GM19238 (cell line): ENCODE results near the gene CLPTM1L.
"Not testable (repeated sequence)": the region's sequence is repeated elsewhere in the genome, so short reads cannot be mapped to it uniquely, and the experiment has no call there.

Experiments used
- DNase-seq: peaks from one replicate; pipeline ENCODE4 v3.0.0; 2011; ENCODE audit warnings: low spot score; ENCODE audit not compliant: insufficient read length

The CLPTM1L gene

GRCh38 chr5:1342711-1343110 is 2.2 kb downstream of the CLPTM1L start:
- DNase-seq, result not testable (repeated sequence)

GRCh38 chr5:1342268-1342667 is 2.6 kb downstream of the CLPTM1L start:
- DNase-seq, result no peak

- no peak for DNase-seq
Measured at GRCh38 chr5:1341863-1342262, 3.0 kb downstream of the CLPTM1L start.

GRCh38 chr5:1339818-1340210 is 5.1 kb downstream of the CLPTM1L start:
- DNase-seq, result not testable (repeated sequence)

- not testable (repeated sequence) for DNase-seq
Measured at GRCh38 chr5:1339139-1339817, 5.6 kb downstream of the CLPTM1L start.

DNA sequence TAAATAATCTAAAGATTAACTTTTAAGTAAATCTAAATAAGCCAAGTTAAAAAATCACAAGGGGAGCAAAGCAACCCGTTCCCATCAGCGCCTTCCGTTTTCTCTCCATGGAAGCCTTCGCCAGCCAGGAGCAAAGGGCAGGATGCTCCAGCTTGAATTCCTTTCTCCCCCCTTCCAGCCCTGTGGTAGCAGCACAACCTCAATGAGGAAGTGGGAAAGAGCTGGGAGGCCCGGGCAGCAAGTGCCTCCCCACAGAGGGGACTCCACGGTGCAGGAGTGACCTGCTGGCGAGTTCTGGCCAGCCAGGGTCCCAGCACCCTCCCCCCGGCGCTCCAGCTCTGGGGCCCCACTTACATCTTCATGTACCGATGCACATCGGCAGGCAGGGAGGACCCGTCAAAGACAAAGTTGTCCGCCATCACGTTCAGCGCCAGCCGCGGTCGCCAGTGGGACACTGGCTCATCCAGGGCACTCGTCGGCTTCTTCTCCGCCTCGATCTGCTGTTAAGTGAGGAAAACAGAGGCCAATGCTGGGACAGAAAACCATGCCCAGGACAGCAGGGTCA is 6.3 kb downstream of the CLPTM1L start:
- DNase-seq, result no peak

- DNase-seq, result no peak
Measured at GRCh38 chr5:1338196-1338490, 6.8 kb downstream of the CLPTM1L start.

DNA sequence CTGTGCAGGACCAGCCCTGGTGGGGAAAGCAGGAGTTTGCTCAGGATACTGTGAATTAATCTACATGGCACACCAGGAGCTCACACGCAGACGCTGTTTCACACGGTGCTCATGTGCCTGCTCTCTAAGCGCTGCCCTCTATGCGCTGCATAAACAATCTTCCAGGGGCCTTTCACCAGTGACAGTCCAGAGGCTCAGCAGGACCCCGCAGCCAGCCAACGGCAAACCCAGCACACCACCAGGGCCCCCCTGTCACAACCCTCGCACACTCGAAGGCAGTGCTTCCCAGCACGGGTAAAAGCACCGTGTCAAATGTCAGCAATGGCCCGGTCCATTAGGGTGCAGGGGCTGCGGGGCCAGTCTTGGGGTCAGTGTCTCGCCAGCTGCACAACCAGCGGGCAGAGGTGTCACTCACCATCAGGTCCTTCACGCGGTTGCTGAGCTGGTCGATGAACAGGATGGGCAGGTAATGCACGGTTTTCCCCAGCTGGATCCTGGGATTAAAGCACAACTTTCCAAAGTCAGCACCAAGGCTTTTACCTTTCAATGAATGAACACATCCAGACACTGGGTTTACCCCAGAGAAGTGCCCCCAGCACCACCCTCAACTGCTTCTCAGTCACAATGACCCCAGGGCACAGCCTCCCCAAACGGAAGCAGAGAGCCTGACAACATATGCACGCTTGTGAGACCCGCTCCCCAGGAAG is 7.3 kb downstream of the CLPTM1L start:
- DNase-seq, result no peak

DNA sequence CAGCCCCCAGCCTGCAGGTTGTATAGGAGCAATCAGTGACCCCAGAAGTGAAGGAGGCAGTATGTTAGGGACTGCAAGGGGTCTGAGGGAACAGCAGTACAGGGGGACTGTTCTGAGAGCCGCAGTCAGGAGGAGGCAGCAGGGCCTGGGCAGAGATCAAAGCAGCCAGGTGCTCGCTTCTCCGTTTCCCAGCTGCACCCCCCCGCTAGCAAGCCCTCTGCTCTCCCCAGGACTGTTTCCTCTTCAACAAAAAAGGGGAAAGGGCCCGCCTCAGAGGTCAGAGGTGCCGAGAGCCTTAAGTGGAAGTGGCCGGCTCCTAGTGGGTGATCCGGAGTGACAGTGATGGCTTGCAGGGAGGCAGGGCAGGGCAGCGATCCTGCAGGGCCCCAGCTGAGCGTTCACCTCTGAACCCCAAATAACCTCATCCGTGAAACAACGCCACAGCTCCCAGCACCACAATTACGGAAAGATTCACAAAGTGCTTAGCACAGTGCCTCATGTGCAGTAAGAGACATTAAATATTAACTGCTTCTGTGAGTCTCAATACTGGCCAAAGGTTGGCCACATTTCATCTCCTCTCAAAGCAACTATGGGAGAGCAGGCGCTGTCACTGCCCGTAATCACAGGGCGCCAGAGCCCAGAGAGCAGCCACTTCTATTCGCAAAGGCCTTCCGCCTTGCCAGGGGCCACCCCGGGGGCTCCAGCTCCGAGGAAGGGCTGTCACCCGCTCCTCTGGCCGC is 8.0 kb downstream of the CLPTM1L start:
- DNase-seq, result no peak

DNA sequence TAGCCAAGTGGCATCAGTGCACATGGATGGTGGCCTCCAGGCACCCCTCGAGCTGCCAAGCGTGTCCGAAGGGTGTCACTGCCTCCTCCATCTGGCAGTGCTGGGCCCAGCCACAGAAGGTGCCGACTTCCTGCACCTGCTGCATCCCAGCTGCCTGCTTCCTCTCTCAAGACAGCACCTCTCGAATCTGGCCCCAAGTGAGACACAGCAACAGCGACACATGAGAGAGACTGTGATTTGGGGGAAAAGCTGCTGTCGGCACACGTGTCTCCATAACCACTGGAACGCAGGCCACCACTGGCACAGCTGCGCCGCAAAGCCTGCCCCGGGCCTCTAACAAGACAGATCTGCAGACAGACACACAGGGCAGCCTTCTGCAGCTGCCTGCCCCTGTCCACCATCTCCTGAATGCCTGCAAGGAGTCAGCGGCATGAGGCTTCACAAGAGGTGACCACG is 8.8 kb downstream of the CLPTM1L start:
- DNase-seq, result no peak

DNA sequence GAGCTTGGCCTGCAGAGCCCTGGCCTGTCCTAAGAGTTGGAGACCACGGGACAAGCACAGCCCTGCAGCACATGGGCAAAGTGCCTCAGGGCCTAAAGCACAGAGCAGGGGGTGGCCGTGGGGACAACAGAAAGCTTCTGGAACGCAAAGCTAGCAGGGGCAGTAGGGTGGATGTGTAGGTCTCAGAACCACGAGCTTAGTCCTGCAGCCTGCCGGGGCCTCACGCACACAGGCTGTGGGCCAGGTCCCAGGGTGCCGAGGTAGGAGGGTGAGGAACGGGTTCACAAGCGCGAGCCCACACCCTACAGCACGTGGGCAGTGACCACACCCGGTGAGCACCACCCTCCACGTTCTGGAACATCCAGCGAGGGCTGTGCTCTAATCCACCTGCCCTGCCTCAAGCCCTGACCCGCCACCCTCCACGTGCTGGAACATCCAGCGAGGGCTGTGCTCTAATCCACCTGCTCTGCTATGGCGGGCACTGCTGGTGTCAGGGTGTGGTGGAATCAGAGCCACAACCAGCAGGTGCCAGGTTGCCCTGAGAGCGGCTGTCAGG is 9.3 kb downstream of the CLPTM1L start:
- DNase-seq, result no peak

- DNase-seq, result no peak
Measured at GRCh38 chr5:1334831-1335539, 9.9 kb downstream of the CLPTM1L start.

DNA sequence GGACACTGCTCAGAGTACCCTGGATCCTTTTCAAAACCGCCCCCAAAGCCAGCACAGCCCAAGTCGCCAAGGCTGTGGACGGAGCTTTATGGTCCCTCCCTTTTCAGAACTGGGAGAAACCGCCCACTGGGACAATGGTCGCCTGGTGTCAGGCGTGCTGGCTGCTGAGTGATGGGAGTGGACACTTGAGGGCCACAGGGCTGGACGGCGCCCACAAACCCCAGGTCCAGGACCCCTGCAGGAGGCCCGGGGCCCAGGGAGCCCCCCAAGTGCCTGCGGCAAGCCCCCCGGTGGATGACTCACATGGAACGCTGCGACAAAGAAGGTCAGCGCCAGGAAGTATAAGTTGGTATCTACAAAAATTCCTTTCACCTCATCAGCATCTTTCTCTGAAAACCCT is 10.9 kb downstream of the CLPTM1L start:
- no peak for DNase-seq

- not testable (repeated sequence) for DNase-seq
Measured at GRCh38 chr5:1333286-1333685, 11.6 kb downstream of the CLPTM1L start.

GRCh38 chr5:1332461-1333001 is 12.4 kb downstream of the CLPTM1L start:
- DNase-seq, result no peak

DNA sequence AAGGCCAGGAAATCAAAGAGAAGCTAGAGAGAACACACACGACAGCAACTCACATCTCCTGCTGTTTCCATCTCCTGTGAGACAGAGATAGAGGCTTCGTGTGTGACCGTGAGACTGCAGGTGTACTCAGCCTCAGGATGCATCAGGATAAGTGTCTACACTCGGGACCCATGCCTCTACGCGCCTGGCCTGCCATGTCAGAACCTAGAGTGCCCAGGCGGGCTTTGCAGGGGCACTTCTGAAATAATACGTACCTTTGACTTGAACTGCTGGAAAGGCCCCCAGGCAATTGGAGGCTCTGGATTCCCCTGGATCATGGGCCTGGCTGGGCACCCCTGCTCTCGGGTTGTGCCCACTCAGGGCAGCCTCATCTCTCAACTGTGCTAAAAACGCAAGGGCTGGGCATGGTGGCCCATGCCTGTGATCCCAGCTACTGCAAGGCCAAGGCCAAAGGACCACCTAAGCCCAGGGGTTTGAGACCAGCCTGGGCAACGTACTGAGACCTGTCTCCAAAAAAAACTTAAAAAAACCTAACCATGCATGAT is 13.0 kb downstream of the CLPTM1L start:
- no peak for DNase-seq

DNA sequence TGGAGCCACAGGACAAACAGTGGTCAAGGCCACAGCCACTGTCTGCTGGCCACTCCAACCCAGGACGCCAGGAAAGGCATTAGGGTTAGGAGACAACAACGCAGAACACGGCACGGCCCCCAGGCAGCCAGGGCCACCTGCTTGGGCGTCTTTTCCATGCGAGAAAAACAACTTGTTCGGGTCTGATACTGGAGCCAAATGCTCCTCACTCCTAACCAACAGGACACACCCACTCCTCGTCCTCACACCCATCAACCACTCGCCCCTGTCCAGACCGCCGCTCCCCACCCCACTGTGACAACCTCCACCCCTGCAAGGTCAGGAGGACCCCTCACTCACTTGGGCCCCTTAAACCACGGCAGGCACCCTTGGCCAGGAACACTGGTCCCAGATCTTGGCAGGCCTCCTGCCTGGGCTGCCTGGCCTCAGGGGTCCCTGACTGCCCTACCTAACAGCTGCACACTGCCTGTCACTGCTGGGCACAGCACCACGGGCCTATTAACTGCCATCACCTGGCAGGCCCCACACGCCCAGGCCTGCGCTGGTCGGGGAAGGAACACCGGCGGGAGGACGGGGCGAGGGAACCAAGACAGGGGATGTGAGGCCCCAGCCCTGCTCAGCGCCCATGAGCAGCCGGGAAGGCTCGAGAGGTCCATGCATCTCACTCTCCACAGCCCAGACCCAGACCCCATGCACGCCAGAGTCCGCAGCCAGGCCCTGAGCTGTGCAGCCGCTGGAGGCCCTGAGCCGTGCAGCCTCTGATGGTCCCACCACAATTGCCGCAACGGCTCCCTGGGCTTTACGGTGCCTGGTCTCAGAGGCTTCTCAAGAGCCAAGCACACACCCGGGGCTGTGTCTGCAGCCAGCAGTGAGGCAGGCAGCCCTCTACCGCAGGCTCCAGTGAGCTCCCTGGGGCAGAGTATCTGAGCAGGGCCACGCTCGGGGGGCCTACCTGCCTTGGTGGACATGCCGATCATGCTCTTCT is 13.8 kb downstream of the CLPTM1L start:
- no peak for DNase-seq

GRCh38 chr5:1330146-1330846 is 14.6 kb downstream of the CLPTM1L start:
- DNase-seq, result no peak

- DNase-seq, result no peak
Measured at GRCh38 chr5:1329111-1329579, 15.8 kb downstream of the CLPTM1L start.
